CD1c-positive myeloid dendritic cell (primary cell): ENCODE measurements around the gene CCIN.
"Not testable (repeated sequence)": the region's sequence is repeated elsewhere in the genome, so short reads cannot be mapped to it uniquely, and the experiment has no call there.

Experiments used
- DNase-seq: peaks from one replicate; pipeline ENCODE4 v3.0.0-alpha.2; 2016; ENCODE audit errors: extremely low spot score

The CCIN gene

GRCh38 chr9:36169166-36169565 is at the start of gene CCIN:
CCIN (plus strand) TSS chr9:36169388; CDS start chr9:36169503, 115 bp downstream.
- no peak for DNase-seq

DNA sequence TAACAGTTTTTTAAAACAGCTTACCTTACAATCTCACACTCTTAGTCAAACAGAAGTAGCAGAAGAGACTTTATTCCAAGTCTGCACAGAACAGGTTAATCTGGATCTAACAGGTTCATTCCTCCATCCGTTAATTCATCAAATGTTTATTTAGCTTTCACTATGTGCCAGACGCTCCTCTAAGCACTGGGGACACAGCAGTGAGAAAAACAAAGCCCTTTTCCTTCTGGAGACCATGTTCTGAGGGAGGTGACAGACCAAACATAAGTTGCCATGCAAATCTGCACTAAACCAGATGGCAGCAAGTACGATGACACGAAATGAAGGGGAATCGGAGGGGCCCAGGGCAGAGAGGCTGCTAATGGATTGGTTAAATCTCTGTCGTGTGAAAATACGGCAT is 49.7 kb upstream of the CCIN start:
- no peak for DNase-seq

DNA sequence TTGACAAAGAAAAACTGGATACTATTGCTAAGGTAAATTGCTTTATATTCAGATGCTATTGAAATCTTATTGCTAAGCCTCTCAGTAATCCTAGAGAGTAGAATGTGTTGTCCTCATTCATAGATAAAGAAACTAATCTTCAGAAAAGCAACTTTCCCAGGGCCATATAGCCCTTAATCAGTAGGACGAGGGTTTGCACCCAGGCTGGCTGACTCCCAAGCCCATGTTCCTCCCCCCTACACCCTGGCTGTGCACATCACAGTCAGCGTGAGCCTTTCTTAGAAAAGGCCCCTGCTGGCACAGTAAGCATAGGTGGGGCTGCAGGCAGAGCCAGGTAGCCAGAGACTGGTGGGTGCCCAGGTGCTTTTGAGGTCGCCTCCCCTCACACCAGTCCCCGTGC is 48.5 kb upstream of the CCIN start:
- DNase-seq = no peak

- DNase-seq = no peak
Observed at GRCh38 chr9:36121971-36122370, 47.2 kb upstream of the CCIN start.

DNA sequence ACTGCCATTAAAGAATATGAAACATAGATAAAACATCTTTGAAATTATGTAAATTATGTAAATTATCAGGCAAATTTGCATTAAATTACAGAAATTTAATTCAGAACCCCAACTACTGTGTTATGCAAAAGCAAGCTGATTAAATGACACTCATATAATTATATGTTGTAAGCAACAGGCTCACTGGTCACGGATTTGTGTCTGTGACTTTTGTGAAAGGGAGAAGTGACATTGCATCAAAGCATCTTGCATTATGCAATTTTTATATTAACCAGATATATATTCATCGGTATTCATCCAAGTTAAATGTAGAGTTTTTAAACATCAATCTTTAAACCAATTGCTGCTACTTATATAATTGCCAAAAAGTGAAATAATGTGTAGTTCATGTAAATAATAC is 45.7 kb upstream of the CCIN start:
- DNase-seq = peak; percentile 71

- DNase-seq = no peak
Observed at GRCh38 chr9:36125062-36125855, 43.9 kb upstream of the CCIN start.

- no peak for DNase-seq
Observed at GRCh38 chr9:36126016-36126730, 43.0 kb upstream of the CCIN start.

DNA sequence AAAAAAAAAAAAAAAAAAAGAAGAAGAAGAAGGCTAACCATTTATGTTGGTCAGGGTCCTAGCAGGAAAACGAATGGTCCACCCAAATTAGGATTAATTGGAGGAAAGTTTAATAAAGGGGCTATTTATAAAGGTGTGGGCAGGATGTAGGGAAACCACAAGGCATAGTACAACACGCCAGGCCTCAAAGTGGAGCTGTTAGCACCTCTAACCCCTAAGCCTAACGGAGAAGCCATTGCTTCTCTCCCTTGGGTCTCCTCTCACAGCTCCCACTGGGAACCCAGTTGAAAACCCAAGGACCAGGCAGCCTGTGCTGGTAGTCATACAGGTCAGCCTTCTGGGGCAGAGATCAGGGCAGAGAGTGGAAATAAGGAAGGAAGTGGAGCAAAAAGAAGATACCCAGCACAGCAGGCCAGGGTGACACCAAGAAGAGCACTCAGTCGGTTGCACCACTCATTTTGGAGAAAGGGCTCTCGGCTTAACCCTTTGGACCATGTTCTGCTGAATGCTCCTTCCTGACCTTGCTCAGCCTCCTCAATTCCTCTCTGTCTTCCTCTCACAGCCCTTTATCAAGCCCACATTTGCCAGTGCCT is 41.4 kb upstream of the CCIN start:
- DNase-seq = peak; percentile 74

DNA sequence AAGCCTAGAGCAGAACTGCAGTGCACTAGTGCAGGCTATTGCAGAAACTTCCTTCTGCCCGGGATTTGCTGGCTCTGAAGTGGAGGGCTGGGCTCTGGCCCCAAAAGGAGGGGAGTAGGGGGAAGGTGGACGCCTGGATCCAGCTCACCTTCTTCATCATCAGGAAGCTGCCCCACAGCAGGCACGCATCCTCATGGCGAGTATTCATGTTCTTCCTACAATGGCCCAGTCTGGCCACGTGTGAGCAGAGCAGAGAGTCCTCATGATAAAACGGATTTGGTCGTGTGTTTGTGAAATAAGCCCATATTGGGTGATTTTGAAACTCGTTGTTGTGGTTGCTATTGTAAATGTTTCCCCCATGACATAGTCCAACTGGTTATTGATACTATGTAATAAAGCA is 40.8 kb upstream of the CCIN start:
- peak; percentile 79 for DNase-seq

DNA sequence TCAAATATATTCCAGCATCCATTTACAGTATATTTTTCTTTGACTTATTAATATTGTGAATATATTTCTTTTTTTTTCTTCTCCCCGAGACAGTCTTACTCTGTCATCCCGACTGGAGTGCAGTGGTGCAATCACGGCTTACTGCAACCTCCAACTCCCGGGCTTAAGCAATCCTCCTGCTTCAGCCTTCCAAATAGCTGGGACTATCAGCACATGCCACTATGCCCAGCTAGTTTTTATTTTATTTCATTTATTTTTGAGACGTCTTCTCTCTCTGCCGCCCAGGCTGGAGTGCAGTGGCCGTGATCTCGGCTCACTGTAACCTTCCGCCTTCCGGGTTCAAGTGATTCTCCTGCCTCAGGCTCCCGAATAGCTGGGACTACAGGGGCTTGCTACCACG is 40.0 kb upstream of the CCIN start:
- peak; percentile 45 for DNase-seq

DNA sequence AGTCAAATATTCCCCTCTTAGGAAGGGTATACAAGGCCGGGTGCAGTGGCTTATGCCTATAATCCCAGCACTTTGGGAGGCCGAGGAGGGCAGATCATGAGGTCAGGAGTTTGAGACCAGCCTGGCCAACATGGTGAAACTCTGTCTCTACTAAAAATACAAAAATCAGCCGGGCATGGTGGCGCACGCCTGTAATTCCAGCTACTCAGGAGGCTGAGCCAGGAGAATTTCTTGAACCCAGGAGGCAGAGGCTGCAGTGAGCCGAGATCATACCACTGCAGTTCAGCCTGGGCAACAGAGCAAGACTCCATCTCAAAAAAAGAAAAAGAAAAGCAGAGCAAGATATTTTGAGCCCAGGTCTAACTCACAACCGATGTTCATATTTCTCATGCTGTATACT is 37.5 kb upstream of the CCIN start:
- DNase-seq = not testable (repeated sequence)

DNA sequence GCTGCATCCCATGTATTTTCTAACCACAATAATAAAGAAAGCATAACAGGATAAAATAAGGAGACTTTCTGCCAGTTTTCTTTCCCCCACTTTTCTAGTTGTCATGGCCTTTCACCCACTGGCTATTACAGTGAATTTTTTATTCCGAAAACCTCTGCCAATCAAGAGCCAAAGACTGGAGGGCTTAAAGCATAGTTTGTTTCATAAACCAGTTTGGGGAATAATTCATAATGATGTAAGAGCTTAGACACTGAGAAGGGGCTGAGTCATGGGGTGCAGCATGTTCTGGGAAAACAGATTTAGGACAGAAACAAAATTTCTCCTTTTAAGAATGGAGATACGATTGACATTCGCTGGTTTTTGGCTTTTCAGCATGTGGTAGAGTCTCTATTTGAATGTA is 37.1 kb upstream of the CCIN start:
- no peak for DNase-seq

DNA sequence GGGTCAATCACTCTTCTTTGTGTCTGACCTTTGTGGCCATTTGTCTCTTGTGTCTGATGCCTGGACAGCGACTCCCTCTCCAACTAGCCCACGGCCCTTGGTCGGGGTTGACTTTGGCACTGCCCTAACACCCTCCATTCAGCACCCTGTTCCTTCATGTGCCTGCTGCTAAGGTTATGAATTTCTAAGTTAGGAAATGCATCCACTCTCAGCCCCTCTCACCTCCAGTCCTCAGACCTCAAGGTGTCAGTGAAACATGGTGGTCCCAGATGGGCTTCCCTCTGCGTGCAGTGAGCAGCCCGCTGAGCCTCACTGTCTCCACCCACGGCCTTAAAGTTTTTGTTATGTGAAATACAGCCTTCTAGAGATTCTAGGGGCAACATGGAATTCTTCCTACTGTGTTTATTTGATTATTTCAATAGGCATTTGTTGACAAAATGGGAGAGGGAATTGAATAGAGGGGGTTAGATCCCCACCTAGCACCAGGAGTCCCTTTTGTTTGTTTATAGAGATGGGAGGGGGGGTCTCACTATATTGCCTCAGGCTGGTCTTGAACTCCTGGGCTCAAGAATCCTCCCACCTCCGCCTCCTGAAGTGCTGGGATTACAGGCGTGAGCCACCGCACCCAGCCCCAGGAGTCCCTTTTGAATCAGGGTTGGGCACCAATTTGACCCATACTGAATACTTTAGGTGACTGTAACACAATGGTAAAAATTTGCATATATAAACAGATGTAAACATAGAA is 34.3 kb upstream of the CCIN start:
- no peak for DNase-seq

DNA sequence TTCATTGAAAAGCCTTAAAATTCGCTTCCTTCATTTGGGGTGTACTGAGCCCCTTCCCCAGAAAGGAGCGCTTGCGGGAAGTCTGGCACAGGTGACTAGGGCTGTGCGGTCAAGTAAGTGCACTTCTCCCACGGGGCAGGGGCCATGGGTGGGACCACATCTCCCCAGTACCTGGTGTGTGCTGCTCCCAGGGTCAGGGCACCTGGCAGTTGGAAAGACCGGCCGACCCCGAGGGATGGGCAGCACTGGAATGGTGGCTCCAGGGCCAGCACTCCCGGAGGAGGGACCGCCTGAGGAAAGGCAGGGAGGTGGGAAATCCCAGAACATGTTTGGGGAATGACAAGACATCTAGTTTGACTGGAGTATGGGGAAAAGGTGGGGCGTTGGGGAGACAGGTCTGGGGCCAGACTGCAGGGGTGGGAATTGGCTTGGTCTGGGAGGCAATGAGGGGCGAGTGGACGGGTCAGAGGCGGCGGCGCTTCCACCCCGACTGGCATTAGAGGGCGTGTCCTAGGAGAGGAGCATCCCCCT is 33.4 kb upstream of the CCIN start:
- DNase-seq = no peak

GRCh38 chr9:36136272-36136893 is 32.8 kb upstream of the CCIN start, which contains the start of gene GLIPR2:
GLIPR2 (plus strand) TSS chr9:36136733; CDS start chr9:36136779, 46 bp downstream.
- peak; percentile 92 for DNase-seq

DNA sequence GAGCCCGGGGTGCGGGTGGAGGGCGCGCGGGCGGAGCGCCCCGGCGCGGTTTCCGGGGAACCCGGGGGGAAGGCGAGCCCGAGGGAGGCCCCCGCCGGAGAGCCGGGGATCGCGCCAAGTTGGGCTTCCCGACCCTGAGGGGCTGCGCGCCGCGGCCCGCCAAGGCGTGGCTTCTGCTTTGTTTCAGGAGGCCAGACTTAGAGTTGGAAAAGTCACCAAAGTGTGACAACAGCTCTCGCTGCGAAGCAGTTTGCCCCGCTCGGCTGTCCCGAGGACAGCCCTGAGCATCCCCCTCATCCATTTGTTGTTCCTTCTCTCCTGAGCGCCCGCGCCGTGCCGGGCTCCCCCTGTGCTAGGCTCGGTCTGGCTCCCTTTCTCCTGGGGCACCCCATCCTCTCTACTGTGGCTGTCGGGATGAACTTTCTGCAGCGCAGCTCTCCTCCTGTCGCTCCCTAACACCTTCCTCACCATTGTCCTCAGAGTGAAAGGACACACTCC is 32.2 kb upstream of the CCIN start:
- DNase-seq = no peak

DNA sequence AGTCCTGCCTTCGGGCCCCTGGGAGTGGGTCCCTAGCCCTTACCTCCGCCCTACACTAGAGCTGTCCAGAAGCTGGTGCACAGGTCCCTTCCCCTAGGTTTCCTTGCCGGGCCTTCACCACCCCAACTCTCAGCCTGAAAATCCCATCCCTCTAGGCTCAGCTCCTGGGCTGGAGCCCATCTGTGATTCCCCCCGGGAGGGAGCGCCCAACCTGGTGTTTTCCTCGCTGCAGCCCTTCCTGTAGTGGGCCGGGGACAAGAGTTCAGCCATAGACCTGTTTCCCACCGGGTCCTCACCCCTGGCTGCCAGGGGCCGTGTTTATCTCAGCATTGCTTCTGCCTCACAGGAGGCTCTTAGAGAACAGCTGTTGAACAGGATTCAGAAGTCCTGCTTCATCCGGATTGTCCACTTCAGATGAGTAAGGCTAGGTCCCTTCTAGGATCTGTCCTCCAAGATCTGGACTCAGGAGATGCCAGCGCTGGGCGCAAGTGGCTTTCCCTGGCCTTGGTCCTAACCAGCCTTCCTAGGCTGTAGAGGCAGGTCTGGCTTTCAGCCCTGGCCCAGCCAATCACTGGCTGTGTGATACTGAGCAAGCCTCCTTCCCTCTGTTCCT is 31.7 kb upstream of the CCIN start:
- DNase-seq = no peak

DNA sequence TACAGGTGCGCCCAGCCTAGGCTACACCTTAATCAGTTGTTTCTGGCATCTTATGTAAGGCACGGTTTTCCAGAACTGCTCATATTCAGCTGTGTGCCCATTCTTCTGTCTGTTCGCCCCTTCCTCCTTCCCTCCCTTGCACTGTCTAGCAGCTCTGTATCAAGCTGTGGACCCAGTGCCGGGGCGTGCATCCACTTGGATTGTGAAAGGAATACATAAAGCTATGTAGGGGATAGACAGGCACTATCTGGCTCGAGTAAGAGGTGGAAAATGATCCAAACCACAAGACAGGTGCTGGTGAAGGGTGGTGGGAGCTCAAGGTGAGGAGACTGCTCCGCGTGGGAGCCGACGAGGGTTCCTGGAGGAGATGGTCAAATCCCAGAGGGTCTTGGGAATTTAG is 30.7 kb upstream of the CCIN start:
- no peak for DNase-seq

DNA sequence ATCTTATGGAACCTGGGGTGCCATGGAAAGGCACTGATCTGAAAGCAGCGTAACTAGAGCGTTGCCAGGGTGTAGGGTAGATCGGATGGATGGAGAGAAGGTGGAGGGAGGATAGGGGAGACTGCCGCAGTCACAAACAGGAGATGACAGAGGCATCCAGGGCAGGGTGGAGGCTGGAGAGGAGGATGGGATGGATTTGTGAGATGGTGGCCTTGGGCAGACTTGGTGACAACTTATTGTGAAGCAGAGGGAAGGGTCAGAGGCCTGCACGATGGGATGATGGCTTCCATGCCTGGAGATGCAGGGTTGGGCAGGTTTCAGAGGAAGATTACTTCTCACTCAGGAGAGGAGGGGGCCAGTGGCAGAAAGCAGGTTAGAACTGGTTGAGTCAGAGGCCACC is 30.3 kb upstream of the CCIN start:
- DNase-seq = no peak
